ENCODE results near the gene EMILIN1. TPM values are rescaled to one million over a fixed set of nuclear protein-coding genes. Genes with fewer than 3 reads are reported as not detected.

The EMILIN1 gene
- total RNA-seq, 1 experiment from 2014 or later, result 0.19 TPM

DNA sequence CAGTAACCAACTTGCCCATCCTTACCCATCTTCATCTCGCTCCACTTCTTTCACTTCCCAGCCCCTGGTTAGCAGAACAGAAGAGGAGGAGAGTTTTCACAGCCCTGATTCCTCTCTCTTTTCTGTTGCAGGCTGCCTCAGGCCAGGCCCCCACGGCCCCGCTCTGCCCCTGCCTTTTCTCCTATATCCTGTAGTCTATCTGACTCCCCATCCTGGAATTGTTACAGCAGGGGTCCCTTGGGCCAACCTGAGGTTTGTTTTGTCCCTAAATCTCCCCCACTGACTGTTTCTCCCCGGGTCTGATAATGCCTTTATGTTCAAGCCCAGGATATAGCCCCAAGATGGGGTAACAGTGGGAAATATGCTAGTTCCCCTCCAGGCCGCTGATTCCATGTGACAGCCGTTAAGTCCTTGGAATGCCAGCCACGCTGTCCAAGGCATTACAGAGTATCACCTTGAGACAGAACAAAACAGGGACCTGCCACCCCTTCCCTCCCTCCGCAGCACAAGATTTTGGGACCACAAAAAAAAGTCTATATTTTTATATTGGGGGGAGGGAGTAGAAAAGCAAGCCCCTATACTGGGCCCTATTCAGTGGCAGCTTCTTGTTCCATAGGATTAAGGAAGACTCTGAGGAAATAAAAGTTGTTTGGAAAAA is 8.3 kb upstream of the EMILIN1 start:
- Mint-ChIP-seq H3K36me3 (ENCODE audit: insufficient read depth, unreplicated experiment) (peaks cover 60% of the 10 kb centered on the region), H3K4me1 (ENCODE audit: low read depth, unreplicated experiment) (peaks cover 20% of the 10 kb centered on the region), H3K4me3 (ENCODE audit: low read depth, unreplicated experiment) (peak overlapping the region; percentile 85), H3K27me3 (ENCODE audit: unreplicated experiment) (peaks cover 19% of the 10 kb centered on the region), H3K27ac (ENCODE audit: unreplicated experiment) (peak overlapping the region; percentile 58), H3K9me3 (ENCODE audit: low read depth, unreplicated experiment) (no peaks in the 10 kb centered on the region)
- CTCF ChIA-PET, result no interaction called here
- intact Hi-C loops (cut with micrococcal nuclease; ENCODE audit: unreplicated experiment), result no loop called here
- DNase-seq, result no peak
- BruUV-seq (replicated peaks), result no TSS peak
- TF ChIP-seq, protein P1, sequence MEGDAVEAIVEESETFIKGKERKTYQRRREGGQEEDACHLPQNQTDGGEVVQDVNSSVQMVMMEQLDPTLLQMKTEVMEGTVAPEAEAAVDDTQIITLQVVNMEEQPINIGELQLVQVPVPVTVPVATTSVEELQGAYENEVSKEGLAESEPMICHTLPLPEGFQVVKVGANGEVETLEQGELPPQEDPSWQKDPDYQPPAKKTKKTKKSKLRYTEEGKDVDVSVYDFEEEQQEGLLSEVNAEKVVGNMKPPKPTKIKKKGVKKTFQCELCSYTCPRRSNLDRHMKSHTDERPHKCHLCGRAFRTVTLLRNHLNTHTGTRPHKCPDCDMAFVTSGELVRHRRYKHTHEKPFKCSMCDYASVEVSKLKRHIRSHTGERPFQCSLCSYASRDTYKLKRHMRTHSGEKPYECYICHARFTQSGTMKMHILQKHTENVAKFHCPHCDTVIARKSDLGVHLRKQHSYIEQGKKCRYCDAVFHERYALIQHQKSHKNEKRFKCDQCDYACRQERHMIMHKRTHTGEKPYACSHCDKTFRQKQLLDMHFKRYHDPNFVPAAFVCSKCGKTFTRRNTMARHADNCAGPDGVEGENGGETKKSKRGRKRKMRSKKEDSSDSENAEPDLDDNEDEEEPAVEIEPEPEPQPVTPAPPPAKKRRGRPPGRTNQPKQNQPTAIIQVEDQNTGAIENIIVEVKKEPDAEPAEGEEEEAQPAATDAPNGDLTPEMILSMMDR (IDR thresholded peaks at IDR 0.05; ENCODE audit: unreplicated experiment), result no peak

DNA sequence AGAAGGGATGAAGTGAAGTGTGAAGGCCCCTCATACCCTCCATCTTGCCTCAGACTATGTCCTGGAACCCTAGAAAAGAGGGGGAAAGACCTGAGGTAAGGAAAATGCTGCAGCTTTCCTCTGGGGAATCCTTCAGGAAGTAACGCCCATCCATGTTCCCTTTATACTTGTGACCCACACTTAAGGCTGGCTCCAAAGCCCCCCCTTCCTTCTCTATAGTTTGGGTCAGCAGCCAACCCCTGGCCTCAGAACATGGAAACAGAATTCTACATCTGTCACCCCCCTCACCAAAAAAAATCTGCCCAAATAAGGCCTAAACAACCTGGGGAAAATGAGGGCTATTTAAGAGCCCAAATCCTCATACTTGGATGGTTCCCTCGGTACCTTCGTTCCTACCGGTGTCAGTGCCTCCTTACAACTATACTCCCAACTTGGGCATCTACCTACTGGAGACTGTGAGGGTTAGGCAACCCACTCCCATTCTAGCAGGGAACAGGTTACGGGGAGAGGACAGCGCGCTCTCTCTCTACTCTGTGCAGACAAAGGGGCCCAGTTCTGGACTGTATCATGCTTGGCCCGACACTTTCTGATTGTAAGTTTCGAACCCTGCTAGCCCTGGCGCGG is 7.7 kb upstream of the EMILIN1 start:
- H3K27ac Mint-ChIP-seq (ENCODE audit: unreplicated experiment), result peak overlapping the region; percentile 58

DNA sequence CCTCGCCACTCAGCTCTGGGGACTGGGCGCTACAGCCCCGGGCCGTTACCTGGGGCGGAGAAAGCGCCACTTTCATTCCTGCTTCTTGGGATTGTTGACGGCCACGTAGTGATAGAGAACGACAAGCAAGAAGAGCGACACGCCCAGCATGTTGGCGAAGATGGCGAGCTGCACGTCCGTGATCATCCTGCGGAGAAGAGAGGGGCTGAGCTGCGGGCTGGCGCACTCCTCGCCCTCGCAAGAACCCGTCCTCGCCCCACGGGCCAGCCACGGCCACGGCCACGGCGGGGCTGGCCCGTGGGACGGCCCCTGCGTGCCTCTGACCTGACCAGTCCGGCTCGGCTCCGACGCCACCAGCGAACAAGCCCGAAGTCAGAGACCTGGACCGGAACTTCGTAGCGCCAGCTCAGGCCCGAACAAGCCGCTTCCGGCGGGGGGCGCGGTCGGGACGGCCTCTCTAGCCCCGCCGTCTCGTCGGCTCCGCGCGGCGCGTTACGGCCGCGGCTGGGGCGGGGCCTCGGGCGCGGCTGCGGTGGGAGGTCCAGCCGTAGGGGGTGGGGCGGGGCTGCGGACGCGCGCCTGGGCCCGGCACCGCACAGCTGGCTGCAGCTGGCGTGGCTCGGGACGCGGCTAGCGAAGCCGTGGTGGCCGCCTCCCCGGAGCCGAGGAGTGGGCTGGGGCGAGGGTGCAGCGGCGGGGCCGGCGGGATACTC is 7.0 kb upstream of the EMILIN1 start, which contains the start of gene OST4:
TSS of gene OST4 (minus strand) at position 378 of the 713 bp plus-strand sequence.
- Mint-ChIP-seq H3K27me3 (ENCODE audit: unreplicated experiment) (peaks cover 33% of the 10 kb centered on the region), H3K9me3 (ENCODE audit: low read depth, unreplicated experiment) (no peaks in the 10 kb centered on the region), H3K4me3 (ENCODE audit: low read depth, unreplicated experiment) (peak within 1 kb of the TSS; percentile 85), H3K27ac (ENCODE audit: unreplicated experiment) (peak within 1 kb of the TSS; percentile 58), H3K4me1 (ENCODE audit: low read depth, unreplicated experiment) (peaks cover 20% of the 10 kb centered on the region), H3K36me3 (ENCODE audit: insufficient read depth, unreplicated experiment) (peaks cover 48% of the 10 kb centered on the region)
- CTCF ChIA-PET, result interaction anchor here (0.6 to 1.5 kb wide), 5 partner anchors 10 to 225 kb away, joined by 3 to 7 read pairs (median 5); partner anchors contain the start of gene AGBL5
- TF ChIP-seq, protein P1 (IDR thresholded peaks at IDR 0.05; ENCODE audit: unreplicated experiment), result no peak
- DNase-seq, result peak; percentile 95
- no TSS peak for BruUV-seq (replicated peaks)
- intact Hi-C loops (cut with micrococcal nuclease; ENCODE audit: unreplicated experiment), result no loop called here

More for the DNA sequence above, 7.7 kb upstream of the EMILIN1 start:
- Mint-ChIP-seq H3K27me3 (ENCODE audit: unreplicated experiment) (peaks cover 26% of the 10 kb centered on the region), H3K36me3 (ENCODE audit: insufficient read depth, unreplicated experiment) (peaks cover 54% of the 10 kb centered on the region), H3K4me1 (ENCODE audit: low read depth, unreplicated experiment) (peaks cover 20% of the 10 kb centered on the region), H3K9me3 (ENCODE audit: low read depth, unreplicated experiment) (no peaks in the 10 kb centered on the region), H3K4me3 (ENCODE audit: low read depth, unreplicated experiment) (peak overlapping the region; percentile 85)
- intact Hi-C loops (cut with micrococcal nuclease; ENCODE audit: unreplicated experiment), result no loop called here
- CTCF ChIA-PET, result interaction anchor here (0.8 to 1.5 kb wide), 4 partner anchors 11 to 225 kb away, joined by 3 to 7 read pairs (median 4); partner anchors contain the start of gene AGBL5
- no peak for DNase-seq
- TF ChIP-seq, protein P1 (IDR thresholded peaks at IDR 0.05; ENCODE audit: unreplicated experiment), result no peak
- TSS peak; percentile 72 for BruUV-seq (replicated peaks)

DNA sequence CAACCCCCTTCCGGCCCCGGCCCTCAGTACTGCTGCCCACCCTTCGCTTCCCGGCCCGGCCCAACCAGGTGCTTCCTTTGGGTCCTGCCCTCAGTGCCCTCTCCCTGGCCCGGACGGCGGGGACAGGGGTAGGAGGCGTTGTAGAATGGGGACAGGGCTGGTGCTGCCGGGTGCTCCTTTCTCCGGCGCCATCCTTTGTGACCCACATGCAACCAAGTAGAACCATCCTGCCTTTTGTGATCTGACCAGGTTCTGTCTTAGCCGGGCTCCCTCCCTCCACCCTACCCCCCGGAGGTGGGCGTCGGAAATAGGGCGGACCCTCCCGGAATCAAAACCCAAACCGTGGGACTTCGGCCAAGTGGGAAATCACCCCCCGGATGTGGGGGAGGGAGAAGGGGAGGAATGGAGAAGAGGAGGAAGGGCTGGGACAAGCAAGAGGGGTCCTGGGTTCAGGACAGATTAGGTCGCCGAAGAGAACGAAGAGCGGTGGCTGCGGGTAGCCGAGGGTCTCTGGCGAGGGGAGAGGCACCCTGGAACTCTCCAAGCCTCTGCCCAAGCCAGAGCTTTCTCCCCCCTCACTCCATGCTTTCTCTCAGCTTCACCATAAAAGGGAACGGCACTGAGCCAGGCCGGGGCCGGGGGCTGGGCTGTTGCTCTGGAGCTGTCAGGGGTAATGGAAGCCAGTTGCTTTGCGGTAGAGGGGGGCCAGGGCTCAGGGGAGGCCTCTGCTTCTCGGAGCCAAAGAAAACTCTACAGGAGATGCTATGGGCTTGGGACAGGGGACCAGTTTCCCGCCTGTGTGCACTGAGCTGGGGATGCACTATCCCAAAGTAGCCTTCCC is 6.2 kb upstream of the EMILIN1 start:
- intact Hi-C loops (cut with micrococcal nuclease; ENCODE audit: unreplicated experiment), result no loop called here
- H3K27ac Mint-ChIP-seq (ENCODE audit: unreplicated experiment), result no peak overlapping the region
- peaks cover 20% of the 10 kb centered on the region for H3K4me1 Mint-ChIP-seq (ENCODE audit: low read depth, unreplicated experiment)
- CTCF ChIA-PET, result interaction anchor here (0.8 to 1.5 kb wide), 5 partner anchors 9 to 226 kb away, joined by 3 to 7 read pairs (median 4); partner anchors contain the start of gene AGBL5
- peaks cover 40% of the 10 kb centered on the region for H3K27me3 Mint-ChIP-seq (ENCODE audit: unreplicated experiment)
- peak overlapping the region; percentile 85 for H3K4me3 Mint-ChIP-seq (ENCODE audit: low read depth, unreplicated experiment)
- TF ChIP-seq, protein P1 (IDR thresholded peaks at IDR 0.05; ENCODE audit: unreplicated experiment), result no peak
- peaks cover 40% of the 10 kb centered on the region for H3K36me3 Mint-ChIP-seq (ENCODE audit: insufficient read depth, unreplicated experiment)
- no TSS peak for BruUV-seq (replicated peaks)
- DNase-seq, result no peak
- no peaks in the 10 kb centered on the region for H3K9me3 Mint-ChIP-seq (ENCODE audit: low read depth, unreplicated experiment)
